Stomach smooth muscle (tissue), 2 donors: ENCODE measurements around the gene CERS2.

ENCODE experiments used
- H3K27ac ChIP-seq: one replicate; pipeline ENCODE4 v1.7.0; 2013; ENCODE audit warnings: mild to moderate bottlenecking, low read length, inconsistent platforms
- H3K27me3 ChIP-seq, 2 donors: one replicate each; pipeline ENCODE4 v1.7.0; 2013; ENCODE audit warnings: low read length in 2 of 2; ENCODE audit not compliant: insufficient read depth in 2 of 2, control insufficient read depth in 1 of 2
- H3K36me3 ChIP-seq, 2 donors: one replicate each; pipeline ENCODE4 v1.7.0; 2013; ENCODE audit warnings: low read length in 2 of 2; ENCODE audit not compliant: control insufficient read depth in 2 of 2, insufficient read depth in 2 of 2
- H3K4me1 ChIP-seq: one replicate; pipeline ENCODE4 v1.7.0; 2013; ENCODE audit warnings: low read length; ENCODE audit not compliant: control insufficient read depth, insufficient read depth
- H3K4me3 ChIP-seq, 2 donors: one replicate each; pipeline ENCODE4 v1.7.0; 2013; ENCODE audit warnings: low read length in 2 of 2
- H3K9ac ChIP-seq, 2 donors: one replicate each; pipeline ENCODE4 v1.7.0; 2013; ENCODE audit warnings: low read length in 2 of 2, mild to moderate bottlenecking in 1 of 2
- H3K9me3 ChIP-seq, 2 donors: one replicate each; pipeline ENCODE4 v1.7.0; 2013; ENCODE audit warnings: low read length in 2 of 2; ENCODE audit not compliant: control insufficient read depth in 2 of 2
- donor health status: healthy.
- donor health status: Pancreatic carcinoma.

Gene CERS2

GRCh38 chr1:150968491-150968890 is 6.1 kb downstream of the CERS2 start:
- H3K4me3 ChIP-seq, result no peak overlapping the region
- no peaks in the 10 kb centered on the region for H3K9me3 ChIP-seq
- H3K4me1 ChIP-seq, result peaks cover 39% of the 10 kb centered on the region
- H3K27ac ChIP-seq, result no peak overlapping the region
- H3K36me3 ChIP-seq, result peaks cover 47 to 48% of the 10 kb centered on the region in 2 donors
- H3K27me3 ChIP-seq, result no peaks in the 10 kb centered on the region
- H3K9ac ChIP-seq, result no peak overlapping the region

- Histone ChIP-seq H3K27me3 (no peaks in the 10 kb centered on the region), H3K4me1 (peaks cover 34% of the 10 kb centered on the region), H3K36me3 (peaks cover 51 to 52% of the 10 kb centered on the region in 2 donors), H3K4me3 (no peak overlapping the region), H3K9me3 (no peaks in the 10 kb centered on the region), H3K9ac (no peak overlapping the region), H3K27ac (no peak overlapping the region)
These were observed 6.7 kb downstream of the CERS2 start for GRCh38 chr1:150967936-150968335.

GRCh38 chr1:150966011-150966410 is 8.6 kb downstream of the CERS2 start:
- H3K27ac ChIP-seq, result peak overlapping the region; percentile 31
- H3K9me3 ChIP-seq, result no peaks in the 10 kb centered on the region
- no peak overlapping the region for H3K9ac ChIP-seq
- no peaks in the 10 kb centered on the region for H3K27me3 ChIP-seq
- H3K4me1 ChIP-seq, result peaks cover 15% of the 10 kb centered on the region
- H3K4me3 ChIP-seq, result no peak overlapping the region
- H3K36me3 ChIP-seq, result peaks cover 62 to 65% of the 10 kb centered on the region in 2 donors

GRCh38 chr1:150965605-150966004 is 9.0 kb downstream of the CERS2 start:
- Histone ChIP-seq H3K9me3 (no peaks in the 10 kb centered on the region), H3K4me1 (peaks cover 11% of the 10 kb centered on the region), H3K9ac (no peak overlapping the region), H3K36me3 (peaks cover 66 to 69% of the 10 kb centered on the region in 2 donors), H3K4me3 (no peak overlapping the region), H3K27ac (no peak overlapping the region), H3K27me3 (no peaks in the 10 kb centered on the region)

- H3K4me3 ChIP-seq, result no peak overlapping the region
- H3K4me1 ChIP-seq, result no peaks in the 10 kb centered on the region
- H3K27me3 ChIP-seq, result no peaks in the 10 kb centered on the region
- no peak overlapping the region for H3K27ac ChIP-seq
- H3K9me3 ChIP-seq, result no peaks in the 10 kb centered on the region
- peak overlapping the region in 1 of 2 donors; percentile 13 for H3K9ac ChIP-seq
- H3K36me3 ChIP-seq, result peaks cover 75 to 79% of the 10 kb centered on the region in 2 donors
These were observed 10.5 kb downstream of the CERS2 start for GRCh38 chr1:150964164-150964489.

GRCh38 chr1:150963321-150964163 is 11.1 kb downstream of the CERS2 start:
- Histone ChIP-seq H3K4me3 (no peak overlapping the region), H3K27ac (no peak overlapping the region), H3K4me1 (no peaks in the 10 kb centered on the region), H3K9ac (no peak overlapping the region), H3K36me3 (peaks cover 76 to 80% of the 10 kb centered on the region in 2 donors), H3K27me3 (no peaks in the 10 kb centered on the region), H3K9me3 (no peaks in the 10 kb centered on the region)

GRCh38 chr1:150961756-150962155 is 12.9 kb downstream of the CERS2 start:
- Histone ChIP-seq H3K36me3 (peaks cover 63 to 69% of the 10 kb centered on the region in 2 donors), H3K9me3 (no peaks in the 10 kb centered on the region), H3K27me3 (no peaks in the 10 kb centered on the region), H3K4me1 (no peaks in the 10 kb centered on the region), H3K27ac (no peak overlapping the region), H3K9ac (no peak overlapping the region), H3K4me3 (no peak overlapping the region)

GRCh38 chr1:150960646-150961045 is 14.0 kb downstream of the CERS2 start:
- Histone ChIP-seq H3K4me1 (no peaks in the 10 kb centered on the region), H3K36me3 (peaks cover 52 to 59% of the 10 kb centered on the region in 2 donors), H3K27ac (no peak overlapping the region), H3K9me3 (no peaks in the 10 kb centered on the region), H3K27me3 (no peaks in the 10 kb centered on the region), H3K9ac (no peak overlapping the region), H3K4me3 (no peak overlapping the region)

GRCh38 chr1:150957666-150958065 is 17.0 kb downstream of the CERS2 start:
- no peak overlapping the region for H3K27ac ChIP-seq
- no peak overlapping the region for H3K4me3 ChIP-seq
- H3K36me3 ChIP-seq, result peaks cover 39 to 57% of the 10 kb centered on the region in 2 donors
- H3K9me3 ChIP-seq, result no peaks in the 10 kb centered on the region
- H3K4me1 ChIP-seq, result no peaks in the 10 kb centered on the region
- no peak overlapping the region for H3K9ac ChIP-seq
- no peaks in the 10 kb centered on the region for H3K27me3 ChIP-seq

- no peaks in the 10 kb centered on the region for H3K4me1 ChIP-seq
- peaks cover 33 to 54% of the 10 kb centered on the region in 2 donors for H3K36me3 ChIP-seq
- H3K27ac ChIP-seq, result no peak overlapping the region
- no peaks in the 10 kb centered on the region for H3K27me3 ChIP-seq
- H3K9me3 ChIP-seq, result no peaks in the 10 kb centered on the region
- no peak overlapping the region for H3K4me3 ChIP-seq
- H3K9ac ChIP-seq, result no peak overlapping the region
These were observed 19.4 kb downstream of the CERS2 start for GRCh38 chr1:150955280-150955679.

GRCh38 chr1:150954708-150955107 is 19.9 kb downstream of the CERS2 start:
- no peaks in the 10 kb centered on the region for H3K4me1 ChIP-seq
- H3K4me3 ChIP-seq, result no peak overlapping the region
- H3K36me3 ChIP-seq, result peaks cover 33 to 53% of the 10 kb centered on the region in 2 donors
- no peak overlapping the region for H3K27ac ChIP-seq
- H3K9me3 ChIP-seq, result no peaks in the 10 kb centered on the region
- H3K27me3 ChIP-seq, result no peaks in the 10 kb centered on the region
- no peak overlapping the region for H3K9ac ChIP-seq
